ENCODE measurements around the gene GRIPAP1.

The GRIPAP1 gene

GRCh38 chrX:48976086-48976485 lies 26.0 kb downstream of the GRIPAP1 start:
- no peak for DNase-seq (ENCODE audit: low read depth)
- TF ChIP-seq MYC (IDR thresholded peaks at IDR 0.05; ENCODE audit: low read depth, low read length) = no peak
- TF ChIP-seq POLR2A (IDR thresholded peaks at IDR 0.05; ENCODE audit: extremely low read depth, insufficient read length) = no peak
- no peak for TF ChIP-seq MAX (IDR thresholded peaks at IDR 0.05; ENCODE audit: low read depth, low read length)
- TF ChIP-seq CTCF (IDR thresholded peaks at IDR 0.05; ENCODE audit: low read depth, low read length) = no peak
- H3K4me3 ChIP-seq (ENCODE audit: low read depth, low read length) = no peak overlapping the region

- no peak for TF ChIP-seq CTCF (IDR thresholded peaks at IDR 0.05; ENCODE audit: low read depth, low read length)
- no peak for TF ChIP-seq MYC (IDR thresholded peaks at IDR 0.05; ENCODE audit: low read depth, low read length)
- no peak for TF ChIP-seq MAX (IDR thresholded peaks at IDR 0.05; ENCODE audit: low read depth, low read length)
- TF ChIP-seq POLR2A (IDR thresholded peaks at IDR 0.05; ENCODE audit: extremely low read depth, insufficient read length) = no peak
- DNase-seq (ENCODE audit: low read depth) = no peak
- no peak overlapping the region for H3K4me3 ChIP-seq (ENCODE audit: low read depth, low read length)
These were observed 26.5 kb downstream of the GRIPAP1 start for GRCh38 chrX:48975541-48975940.

GRCh38 chrX:48975041-48975440 lies 27.0 kb downstream of the GRIPAP1 start:
- DNase-seq (ENCODE audit: low read depth) = no peak
- no peak overlapping the region for H3K4me3 ChIP-seq (ENCODE audit: low read depth, low read length)
- TF ChIP-seq MAX (IDR thresholded peaks at IDR 0.05; ENCODE audit: low read depth, low read length) = no peak
- no peak for TF ChIP-seq MYC (IDR thresholded peaks at IDR 0.05; ENCODE audit: low read depth, low read length)
- no peak for TF ChIP-seq CTCF (IDR thresholded peaks at IDR 0.05; ENCODE audit: low read depth, low read length)
- no peak for TF ChIP-seq POLR2A (IDR thresholded peaks at IDR 0.05; ENCODE audit: extremely low read depth, insufficient read length)

- DNase-seq (ENCODE audit: low read depth) = no peak
- TF ChIP-seq MAX (IDR thresholded peaks at IDR 0.05; ENCODE audit: low read depth, low read length) (no peak), POLR2A (IDR thresholded peaks at IDR 0.05; ENCODE audit: extremely low read depth, insufficient read length) (no peak), MYC (IDR thresholded peaks at IDR 0.05; ENCODE audit: low read depth, low read length) (no peak), CTCF (IDR thresholded peaks at IDR 0.05; ENCODE audit: low read depth, low read length) (no peak)
- H3K4me3 ChIP-seq (ENCODE audit: low read depth, low read length) = no peak overlapping the region
These were observed 27.5 kb downstream of the GRIPAP1 start for GRCh38 chrX:48974574-48974973.

- TF ChIP-seq POLR2A (IDR thresholded peaks at IDR 0.05; ENCODE audit: extremely low read depth, insufficient read length) (no peak), CTCF (IDR thresholded peaks at IDR 0.05; ENCODE audit: low read depth, low read length) (no peak), MYC (IDR thresholded peaks at IDR 0.05; ENCODE audit: low read depth, low read length) (no peak), MAX (IDR thresholded peaks at IDR 0.05; ENCODE audit: low read depth, low read length) (no peak)
- no peak overlapping the region for H3K4me3 ChIP-seq (ENCODE audit: low read depth, low read length)
- DNase-seq (ENCODE audit: low read depth) = no peak
These were observed 28.0 kb downstream of the GRIPAP1 start for GRCh38 chrX:48974033-48974432.
